Activated CD4-positive, alpha-beta memory T cell treated with anti-CD3 and anti-CD28 coated beads, Interleukin-2, amount 10 ng/mL, durations not matched to agents 7 days and 5 days (primary cell): ENCODE measurements around the gene FGF19. TPM values are rescaled to one million over a fixed set of nuclear protein-coding genes. Genes with fewer than 3 reads are reported as not detected.
"Not testable (repeated sequence)": the region's sequence is repeated elsewhere in the genome, so short reads cannot be mapped to it uniquely, and the experiment has no call there.

ENCODE experiments used
- CTCF ChIA-PET: fragments of 350-600 bp; sonication (Branson Sonifier 250); formaldehyde crosslinking; loops from one replicate; lab custom pipeline; 2021; ENCODE audit warnings: antibody characterized with exemption, inconsistent platforms; lab: Charles Lee
- POLR2A ChIA-PET: fragments of 350-600 bp; sonication (Branson Sonifier 250); formaldehyde crosslinking; loops from one replicate; lab custom pipeline; 2021; ENCODE audit warnings: antibody characterized with exemption; lab: Charles Lee
- DNase-seq: peaks from one replicate; pipeline ENCODE4 v3.0.0-alpha.2; 2020
- H3K27ac Mint-ChIP-seq: one replicate; pipeline ENCODE4 v1.8.0; 2021; ENCODE audit warnings: mild to moderate bottlenecking, mixed read lengths
- H3K27me3 Mint-ChIP-seq: one replicate; pipeline ENCODE4 v1.8.0; 2021; ENCODE audit warnings: mixed read lengths
- H3K36me3 Mint-ChIP-seq: one replicate; pipeline ENCODE4 v1.8.0; 2021; ENCODE audit warnings: low read depth, mixed read lengths
- H3K4me1 Mint-ChIP-seq: one replicate; pipeline ENCODE4 v1.8.0; 2021; ENCODE audit warnings: mixed read lengths
- H3K4me3 Mint-ChIP-seq: one replicate; pipeline ENCODE4 v1.8.0; 2021; ENCODE audit warnings: mild to moderate bottlenecking, mixed read lengths
- H3K9me3 Mint-ChIP-seq: one replicate; pipeline ENCODE4 v1.8.0; 2021; ENCODE audit warnings: mixed read lengths
- total RNA-seq, 2 experiments: library from RNA; stranded (reverse); gene quantifications; one replicate each; pipeline ENCODE4 v1.2.3, GENCODE V29; 2021

The FGF19 gene
- total RNA-seq, 2 experiments from 2014 or later: not detected

- peaks cover 2% of the 10 kb centered on the region for H3K4me1 Mint-ChIP-seq
- no peak for DNase-seq
- no peak overlapping the region for H3K4me3 Mint-ChIP-seq
- ChIA-PET CTCF (interaction anchor here (0.9 kb wide), 1 partner anchor 189 kb away, joined by 3 read pairs; no protein-coding TSS in a partner anchor), POLR2A (no interaction called here)
- H3K36me3 Mint-ChIP-seq: no peaks in the 10 kb centered on the region
- no peak overlapping the region for H3K27ac Mint-ChIP-seq
- H3K9me3 Mint-ChIP-seq: no peaks in the 10 kb centered on the region
- H3K27me3 Mint-ChIP-seq: peaks cover 38% of the 10 kb centered on the region
These were observed 5.5 kb downstream of the FGF19 start for GRCh38 chr11:69698362-69698761.

GRCh38 chr11:69697861-69698260 lies 6.0 kb downstream of the FGF19 start:
- no peak overlapping the region for H3K27ac Mint-ChIP-seq
- no peaks in the 10 kb centered on the region for H3K4me1 Mint-ChIP-seq
- DNase-seq: no peak
- no peaks in the 10 kb centered on the region for H3K9me3 Mint-ChIP-seq
- no peaks in the 10 kb centered on the region for H3K36me3 Mint-ChIP-seq
- peaks cover 34% of the 10 kb centered on the region for H3K27me3 Mint-ChIP-seq
- ChIA-PET CTCF (no interaction called here), POLR2A (no interaction called here)
- no peak overlapping the region for H3K4me3 Mint-ChIP-seq

- CTCF ChIA-PET: no interaction called here
- no peak overlapping the region for H3K27ac Mint-ChIP-seq
- H3K4me1 Mint-ChIP-seq: no peaks in the 10 kb centered on the region
- POLR2A ChIA-PET: no interaction called here
- H3K36me3 Mint-ChIP-seq: no peaks in the 10 kb centered on the region
- no peak for DNase-seq
- H3K4me3 Mint-ChIP-seq: no peak overlapping the region
- no peaks in the 10 kb centered on the region for H3K9me3 Mint-ChIP-seq
- H3K27me3 Mint-ChIP-seq: peaks cover 32% of the 10 kb centered on the region
These were observed 6.4 kb downstream of the FGF19 start for GRCh38 chr11:69697469-69697843.

- DNase-seq: no peak
- ChIA-PET POLR2A (interaction anchor here (0.7 kb wide), 1 partner anchor 664 kb away, joined by 3 read pairs; no protein-coding TSS in a partner anchor), CTCF (no interaction called here)
- peaks cover 33% of the 10 kb centered on the region for H3K27me3 Mint-ChIP-seq
- H3K27ac Mint-ChIP-seq: no peak overlapping the region
- no peaks in the 10 kb centered on the region for H3K36me3 Mint-ChIP-seq
- no peak overlapping the region for H3K4me3 Mint-ChIP-seq
- no peaks in the 10 kb centered on the region for H3K4me1 Mint-ChIP-seq
- no peaks in the 10 kb centered on the region for H3K9me3 Mint-ChIP-seq
These were observed 6.9 kb downstream of the FGF19 start for GRCh38 chr11:69696749-69697468.

GRCh38 chr11:69695995-69696394 lies 7.8 kb downstream of the FGF19 start:
- H3K4me3 Mint-ChIP-seq, POLR2A ChIA-PET, H3K4me1 Mint-ChIP-seq, H3K9me3 Mint-ChIP-seq, DNase-seq, H3K27ac Mint-ChIP-seq, H3K36me3 Mint-ChIP-seq: not testable (repeated sequence)
- peaks cover 34% of the 10 kb centered on the region for H3K27me3 Mint-ChIP-seq
- CTCF ChIA-PET: interaction anchor here (0.7 kb wide), 1 partner anchor 406 kb away, joined by 3 read pairs; no protein-coding TSS in a partner anchor

GRCh38 chr11:69695581-69695980 lies 8.2 kb downstream of the FGF19 start:
- peaks cover 33% of the 10 kb centered on the region for H3K27me3 Mint-ChIP-seq
- no peaks in the 10 kb centered on the region for H3K36me3 Mint-ChIP-seq
- POLR2A ChIA-PET: no interaction called here
- no peaks in the 10 kb centered on the region for H3K9me3 Mint-ChIP-seq
- H3K27ac Mint-ChIP-seq: no peak overlapping the region
- no peak for DNase-seq
- no peaks in the 10 kb centered on the region for H3K4me1 Mint-ChIP-seq
- CTCF ChIA-PET: interaction anchor here (0.7 kb wide), 1 partner anchor 406 kb away, joined by 3 read pairs; no protein-coding TSS in a partner anchor
- H3K4me3 Mint-ChIP-seq: no peak overlapping the region

GRCh38 chr11:69694781-69695180 lies 9.0 kb downstream of the FGF19 start:
- POLR2A ChIA-PET: no interaction called here
- no peaks in the 10 kb centered on the region for H3K9me3 Mint-ChIP-seq
- no peak overlapping the region for H3K4me3 Mint-ChIP-seq
- H3K27me3 Mint-ChIP-seq: peaks cover 32% of the 10 kb centered on the region
- no peaks in the 10 kb centered on the region for H3K4me1 Mint-ChIP-seq
- H3K36me3 Mint-ChIP-seq: no peaks in the 10 kb centered on the region
- CTCF ChIA-PET: no interaction called here
- no peak for DNase-seq
- H3K27ac Mint-ChIP-seq: no peak overlapping the region

GRCh38 chr11:69692422-69692821 lies 11.4 kb downstream of the FGF19 start:
- H3K27ac Mint-ChIP-seq: no peak overlapping the region

GRCh38 chr11:69691463-69691862 lies 12.4 kb downstream of the FGF19 start:
- Mint-ChIP-seq H3K36me3 (no peaks in the 10 kb centered on the region), H3K9me3 (no peaks in the 10 kb centered on the region), H3K4me3 (no peak overlapping the region), H3K4me1 (peaks cover 6% of the 10 kb centered on the region), H3K27ac (no peak overlapping the region), H3K27me3 (peaks cover 35% of the 10 kb centered on the region)
- CTCF ChIA-PET: no interaction called here
- POLR2A ChIA-PET: no interaction called here
- no peak for DNase-seq

More at GRCh38 chr11:69692422-69692821, 11.4 kb downstream of the FGF19 start:
- DNase-seq: no peak
- H3K36me3 Mint-ChIP-seq: no peaks in the 10 kb centered on the region
- H3K27me3 Mint-ChIP-seq: peaks cover 33% of the 10 kb centered on the region
- ChIA-PET POLR2A (no interaction called here), CTCF (no interaction called here)
- no peak overlapping the region for H3K4me3 Mint-ChIP-seq
- peaks cover 6% of the 10 kb centered on the region for H3K4me1 Mint-ChIP-seq
- no peaks in the 10 kb centered on the region for H3K9me3 Mint-ChIP-seq

GRCh38 chr11:69689484-69690319 lies 14.1 kb downstream of the FGF19 start:
- ChIA-PET POLR2A (no interaction called here), CTCF (no interaction called here)
- no peak overlapping the region for H3K27ac Mint-ChIP-seq

GRCh38 chr11:69687969-69688771 lies 15.7 kb downstream of the FGF19 start:
- H3K9me3 Mint-ChIP-seq, H3K36me3 Mint-ChIP-seq, H3K27ac Mint-ChIP-seq, POLR2A ChIA-PET, H3K4me3 Mint-ChIP-seq, CTCF ChIA-PET, DNase-seq: not testable (repeated sequence)
- Mint-ChIP-seq H3K4me1 (peaks cover 11% of the 10 kb centered on the region), H3K27me3 (peaks cover 29% of the 10 kb centered on the region)

More at GRCh38 chr11:69689484-69690319, 14.1 kb downstream of the FGF19 start:
- peaks cover 11% of the 10 kb centered on the region for H3K4me1 Mint-ChIP-seq
- H3K4me3 Mint-ChIP-seq: no peak overlapping the region
- no peaks in the 10 kb centered on the region for H3K36me3 Mint-ChIP-seq
- DNase-seq: no peak
- peaks cover 31% of the 10 kb centered on the region for H3K27me3 Mint-ChIP-seq
- H3K9me3 Mint-ChIP-seq: no peaks in the 10 kb centered on the region

- Mint-ChIP-seq H3K9me3 (no peaks in the 10 kb centered on the region), H3K4me1 (peaks cover 11% of the 10 kb centered on the region), H3K4me3 (no peak overlapping the region), H3K27ac (no peak overlapping the region), H3K36me3 (no peaks in the 10 kb centered on the region), H3K27me3 (peaks cover 23% of the 10 kb centered on the region)
- no peak for DNase-seq
- ChIA-PET POLR2A (no interaction called here), CTCF (interaction anchor here (0.8 kb wide), 2 partner anchors 9 to 229 kb away, joined by 3 read pairs; no protein-coding TSS in a partner anchor)
These were observed 17.0 kb downstream of the FGF19 start for GRCh38 chr11:69686856-69687255.
